Prostate gland (tissue), 2 donors: Measurements from ENCODE around the gene MCM6.

Source experiments
- POLR2A ChIP-seq: fragments of 450-650 bp; IDR thresholded peaks from one replicate; pipeline ENCODE4 v1.6.1; 2016; ENCODE audit warnings: antibody characterized with exemption, mild to moderate bottlenecking
- TF ChIP-seq, protein P1 (sequence below), 4 experiments: fragments of 200-600 bp in 2 of 4; fragments of 450-650 bp in 2 of 4; sonication (generic) in 2 of 4; IDR thresholded peaks; 1 replicate in 3 of 4; 2 replicates in 1 of 4; pipeline ENCODE4 v1.5.1; 2016 to 2019; ENCODE audit warnings: antibody characterized with exemption in 4 of 4, mild to moderate bottlenecking in 2 of 4, moderate library complexity in 2 of 4

DNA sequence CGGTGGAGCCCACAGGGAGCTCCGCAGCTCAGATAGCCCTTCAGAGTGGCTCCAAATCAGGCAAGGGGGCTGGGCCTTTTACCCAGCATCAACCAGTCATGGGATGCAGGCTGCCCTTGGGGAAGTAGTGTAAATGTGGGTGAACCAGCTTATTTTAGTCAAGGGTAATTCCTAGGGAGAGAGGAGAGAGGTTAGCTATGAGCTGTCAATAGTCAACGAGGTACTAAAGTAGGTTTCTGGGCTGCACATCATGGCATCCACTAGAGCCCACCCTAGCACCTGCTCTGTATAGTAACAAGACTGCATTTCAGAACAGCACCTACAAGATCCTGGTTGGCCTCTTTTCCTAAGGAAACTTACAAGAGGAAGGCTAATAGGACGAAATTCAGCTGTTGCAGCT lies 9.5 kb upstream of the MCM6 start:
- TF ChIP-seq POLR2A = no peak
- TF ChIP-seq, protein P1, sequence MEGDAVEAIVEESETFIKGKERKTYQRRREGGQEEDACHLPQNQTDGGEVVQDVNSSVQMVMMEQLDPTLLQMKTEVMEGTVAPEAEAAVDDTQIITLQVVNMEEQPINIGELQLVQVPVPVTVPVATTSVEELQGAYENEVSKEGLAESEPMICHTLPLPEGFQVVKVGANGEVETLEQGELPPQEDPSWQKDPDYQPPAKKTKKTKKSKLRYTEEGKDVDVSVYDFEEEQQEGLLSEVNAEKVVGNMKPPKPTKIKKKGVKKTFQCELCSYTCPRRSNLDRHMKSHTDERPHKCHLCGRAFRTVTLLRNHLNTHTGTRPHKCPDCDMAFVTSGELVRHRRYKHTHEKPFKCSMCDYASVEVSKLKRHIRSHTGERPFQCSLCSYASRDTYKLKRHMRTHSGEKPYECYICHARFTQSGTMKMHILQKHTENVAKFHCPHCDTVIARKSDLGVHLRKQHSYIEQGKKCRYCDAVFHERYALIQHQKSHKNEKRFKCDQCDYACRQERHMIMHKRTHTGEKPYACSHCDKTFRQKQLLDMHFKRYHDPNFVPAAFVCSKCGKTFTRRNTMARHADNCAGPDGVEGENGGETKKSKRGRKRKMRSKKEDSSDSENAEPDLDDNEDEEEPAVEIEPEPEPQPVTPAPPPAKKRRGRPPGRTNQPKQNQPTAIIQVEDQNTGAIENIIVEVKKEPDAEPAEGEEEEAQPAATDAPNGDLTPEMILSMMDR (IDR thresholded peaks at IDR 0.05) = no peak
